GM23248 (cell line): ENCODE measurements around the gene ADGRL2. TPM values are rescaled to one million over a fixed set of nuclear protein-coding genes. Genes with fewer than 3 reads are reported as not detected.

Source experiments
- DNase-seq: peaks from one replicate; pipeline ENCODE4 v3.0.0-alpha.2; 2015
- H2AFZ ChIP-seq: fragments of 200-600 bp; sonication (generic); 2 replicates; pipeline ENCODE4 v1.6.1; 2016; ENCODE audit warnings: antibody characterized with exemption
- H3F3A ChIP-seq: fragments of 200-600 bp; sonication (generic); 2 replicates; pipeline ENCODE4 v1.6.1; 2016; ENCODE audit warnings: mild to moderate bottlenecking, antibody characterized with exemption, mixed run types; ENCODE audit not compliant: insufficient read depth
- H3K27ac ChIP-seq: fragments of 200-600 bp; sonication (generic); 2 replicates; pipeline ENCODE4 v1.5.1; 2016; ENCODE audit warnings: mild to moderate bottlenecking
- H3K27me3 ChIP-seq: fragments of 200-600 bp; sonication (generic); replicated peaks from 2 replicates; pipeline ENCODE4 v1.6.1; 2016; ENCODE audit warnings: mild to moderate bottlenecking; ENCODE audit not compliant: insufficient read depth
- H3K36me3 ChIP-seq: fragments of 200-600 bp; sonication (generic); 2 replicates; pipeline ENCODE4 v1.6.1; 2016; ENCODE audit warnings: low read depth, mild to moderate bottlenecking
- H3K4me1 ChIP-seq: fragments of 200-600 bp; sonication (generic); 2 replicates; pipeline ENCODE4 v1.6.1; 2016; ENCODE audit warnings: mild to moderate bottlenecking; ENCODE audit not compliant: insufficient read depth
- H3K4me2 ChIP-seq: fragments of 200-600 bp; sonication (generic); one replicate; pipeline ENCODE4 v1.6.1; 2016; ENCODE audit warnings: mild to moderate bottlenecking; ENCODE audit not compliant: unreplicated experiment
- H3K4me3 ChIP-seq: fragments of 200-600 bp; sonication (generic); 2 replicates; pipeline ENCODE4 v1.5.1; 2016; ENCODE audit warnings: mild to moderate bottlenecking
- H3K79me2 ChIP-seq: fragments of 200-600 bp; sonication (generic); 2 replicates; pipeline ENCODE4 v1.6.1; 2016; ENCODE audit warnings: mild to moderate bottlenecking; ENCODE audit not compliant: insufficient read depth
- H3K9ac ChIP-seq: fragments of 200-600 bp; sonication (generic); 2 replicates; pipeline ENCODE4 v1.6.1; 2016; ENCODE audit warnings: mild to moderate bottlenecking
- H3K9me2 ChIP-seq: fragments of 200-600 bp; sonication (generic); 2 replicates; pipeline ENCODE4 v1.6.1; 2016; ENCODE audit warnings: mixed run types, mild to moderate bottlenecking, moderate library complexity; ENCODE audit not compliant: insufficient read depth
- H3K9me3 ChIP-seq: fragments of 200-600 bp; sonication (generic); one replicate; pipeline ENCODE4 v1.6.1; 2017; ENCODE audit warnings: low read depth
- H4K20me1 ChIP-seq: fragments of 200-600 bp; sonication (generic); 2 replicates; pipeline ENCODE4 v1.6.0; 2016; ENCODE audit not compliant: insufficient read depth
- EZH2 ChIP-seq: fragments of 200-600 bp; sonication (generic); IDR thresholded peaks from 2 replicates; pipeline ENCODE4 v1.6.1; 2018; ENCODE audit warnings: antibody characterized with exemption, mild to moderate bottlenecking; ENCODE audit not compliant: insufficient read depth, poor library complexity, severe bottlenecking
- EZH2phosphoT487 ChIP-seq: fragments of 200-600 bp; sonication (generic); IDR thresholded peaks from 2 replicates; pipeline ENCODE4 v1.6.1; 2018; ENCODE audit warnings: antibody characterized with exemption, moderate library complexity, mild to moderate bottlenecking, low read depth; ENCODE audit not compliant: insufficient read depth
- WGBS, 2 experiments: methylation state at CpG; one replicate each; pipeline ENCODE4 v1.1.6; 2015 to 2017; ENCODE audit warnings: low lambda C conversion rate in 2 of 2, low coverage in 1 of 2; ENCODE audit errors: missing lambda C conversion rate in 2 of 2; 5-methylcytosine and 5-hydroxymethylcytosine counted together
- in situ Hi-C: fragments of 300-500 bp; cut with MboI; formaldehyde crosslinking; loops from 2 replicates; pipeline ENCODE4 v1.15.0; 2020
- polyA plus RNA-seq: library from polyadenylated mRNA; unstranded; fragments of >200 nt; fragmentation: Nextera tagmentation; extraction: Ambion mirVana; gene quantifications from 2 replicates; pipeline ENCODE4 v1.2.1, GENCODE V29; 2016
- total RNA-seq: library from RNA; depleted of rRNA; stranded (reverse); fragments of >200 nt; shearing (Covaris generic); gene quantifications from 2 replicates; pipeline ENCODE4 v1.2.3, GENCODE V29; 2014

ADGRL2 gene
- total and polyA plus RNA-seq, 2 experiments from 2014 or later: 12.3 to 41.6 TPM

GRCh38 chr1:82034812-82035211, 234.1 kb downstream of the ADGRL2 start:
- H3K9me2 ChIP-seq: no peaks in the 10 kb centered on the region
- no peaks in the 10 kb centered on the region for H3K4me1 ChIP-seq
- WGBS, 2 experiments: 54 to 65% methylated on average over 3 of the region's 3 CpGs
- TF ChIP-seq EZH2phosphoT487 (no peak), EZH2 (no peak)
- H3K79me2 ChIP-seq: no peaks in the 10 kb centered on the region
- H3K27me3 ChIP-seq: no peaks in the 10 kb centered on the region; the same call in 1 of the 2 replicates
- H2AFZ ChIP-seq: no peak overlapping the region
- no peak overlapping the region for H3K9ac ChIP-seq
- no peak overlapping the region for H3K27ac ChIP-seq
- no peaks in the 10 kb centered on the region for H3K9me3 ChIP-seq
- no peak for DNase-seq
- in situ Hi-C loops: no loop called here
- no peaks in the 10 kb centered on the region for H3K36me3 ChIP-seq
- H3K4me3 ChIP-seq: no peak overlapping the region
- H3F3A ChIP-seq: no peaks in the 10 kb centered on the region
- H3K4me2 ChIP-seq: no peak overlapping the region
- no peaks in the 10 kb centered on the region for H4K20me1 ChIP-seq
